HepG2 (cell line): Measurements from ENCODE around the gene IRF7. TPM values are rescaled to one million over a fixed set of nuclear protein-coding genes. Genes with fewer than 3 reads are reported as not detected.
A peak's percentile ranks its signal among the peaks of the same experiment; 100 is the strongest.

ENCODE experiments used
- ATAC-seq: fragments of 200-7000 bp; cut with Tn5 transposase; 3 replicates; pipeline ENCODE4 v1.9.1; 2020; ENCODE audit warnings: mild to moderate bottlenecking, moderate library complexity
- BruUV-seq: library from RNA; stranded (reverse); fragments of 400-500 nt; replicated peaks from 2 replicates; lab custom pipeline; 2021; lab: Mats Ljungman, UMichigan
- CTCF ChIA-PET: fragments of 300-600 bp; formaldehyde crosslinking; extraction: SDS; loops from one replicate; lab custom pipeline; 2021; ENCODE audit warnings: low total read pairs, inconsistent platforms, low intra/inter-chr PET ratio; lab: Yijun Ruan, JAX
- POLR2A ChIA-PET: fragments of 350-600 bp; sonication (Branson Sonifier 250); formaldehyde crosslinking; loops from one replicate; lab custom pipeline; 2020; ENCODE audit warnings: antibody characterized with exemption, inconsistent platforms; lab: Yijun Ruan, JAX
- DNase-seq: peaks from one replicate; pipeline ENCODE4 v3.0.0-alpha.2; 2015; ENCODE audit warnings: low spot score
- FAIRE-seq: peaks from 3 replicates; lab custom pipeline; 2011; peaks lifted over from hg19 to GRCh38; lab: Jason Lieb, UNC
- H2AFZ ChIP-seq: one replicate; pipeline ENCODE4 v1.6.1; 2011; ENCODE audit warnings: low read length, inconsistent platforms
- H3K27ac ChIP-seq: fragments of 300-600 bp; 3 replicates; pipeline ENCODE4 v1.8.0; 2011; ENCODE audit warnings: mixed run types, mild to moderate bottlenecking, mixed read lengths, low read length, inconsistent platforms; ENCODE audit not compliant: insufficient read depth; ENCODE audit errors: extremely low read length
- H3K27me3 ChIP-seq, 2 experiments: fragments of 200-600 bp in 1 of 2; 2 replicates in 1 of 2; 3 replicates in 1 of 2; pipeline versions ENCODE4 v1.6.0 to v1.8.0; 2011; ENCODE audit warnings: low read length in 2 of 2, mild to moderate bottlenecking in 2 of 2, moderate library complexity in 2 of 2, inconsistent platforms in 1 of 2; ENCODE audit not compliant: insufficient read depth in 2 of 2, control insufficient read depth in 1 of 2
- H3K36me3 ChIP-seq, 2 experiments: fragments of 200-600 bp in 1 of 2; replicated peaks in 1 of 2; 2 replicates in 1 of 2; 3 replicates in 1 of 2; pipeline versions ENCODE4 v1.5.1 to v1.8.0; 2011; ENCODE audit warnings: low read length in 2 of 2, inconsistent platforms in 1 of 2; ENCODE audit not compliant: insufficient read depth in 2 of 2, control insufficient read depth in 1 of 2
- H3K4me1 ChIP-seq: 2 replicates; pipeline ENCODE4 v1.5.1; 2012; ENCODE audit warnings: low read length, inconsistent platforms; ENCODE audit not compliant: insufficient read depth
- H3K4me2 ChIP-seq: 2 replicates; pipeline ENCODE4 v1.6.0; 2011; ENCODE audit warnings: low read depth, low read length, inconsistent platforms
- H3K4me3 ChIP-seq, 3 experiments: fragments of 200-600 bp in 1 of 3; sonication (generic), shearing (Covaris generic) in 1 of 3; replicated peaks in 1 of 3; 2 replicates each; pipeline ENCODE4 v1.5.1; 2011 to 2016; ENCODE audit warnings: low read length in 3 of 3, inconsistent platforms in 2 of 3, low read depth in 2 of 3, mild to moderate bottlenecking in 2 of 3, control low read depth in 1 of 3, mixed read lengths in 1 of 3; ENCODE audit not compliant: insufficient read depth in 1 of 3
- H3K79me2 ChIP-seq: one replicate; pipeline ENCODE4 v1.6.1; 2011; ENCODE audit warnings: low read length, inconsistent platforms; ENCODE audit not compliant: insufficient read depth
- H3K9ac ChIP-seq: 2 replicates; pipeline ENCODE4 v1.6.0; 2011; ENCODE audit warnings: mild to moderate bottlenecking, low read depth, low read length, inconsistent platforms; ENCODE audit not compliant: insufficient read depth
- H3K9me3 ChIP-seq: 2 replicates; pipeline ENCODE4 v1.5.1; 2012; ENCODE audit warnings: mild to moderate bottlenecking, low read length
- H4K20me1 ChIP-seq: 2 replicates; pipeline ENCODE4 v1.6.0; 2011; ENCODE audit warnings: inconsistent platforms, mild to moderate bottlenecking, low read length, moderate library complexity; ENCODE audit not compliant: insufficient read depth
- ATF7-NPFF ChIP-seq: sonication (generic); formaldehyde crosslinking; IDR thresholded peaks from 2 replicates; pipeline ENCODE4 v1.8.1; 2023; ENCODE audit warnings: mild to moderate bottlenecking, low read depth, missing genetic modification reagents, moderate library complexity
- CBFB ChIP-seq: sonication (generic); formaldehyde crosslinking; IDR thresholded peaks from 2 replicates; pipeline ENCODE4 v1.4.0; 2020; ENCODE audit warnings: missing genetic modification reagents
- KDM5B ChIP-seq: sonication (generic); formaldehyde crosslinking; IDR thresholded peaks from 2 replicates; pipeline ENCODE4 v1.4.0; 2020; ENCODE audit warnings: missing genetic modification reagents, mild to moderate bottlenecking, borderline replicate concordance
- REPIN1 ChIP-seq: sonication (generic); formaldehyde crosslinking; IDR thresholded peaks from 2 replicates; pipeline ENCODE4 v1.8.0; 2022; ENCODE audit warnings: missing genetic modification reagents, low read depth, mild to moderate bottlenecking, borderline replicate concordance
- SMARCE1 ChIP-seq: fragments of 450-650 bp; IDR thresholded peaks from 2 replicates; pipeline ENCODE4 v1.6.1; 2017; ENCODE audit warnings: borderline replicate concordance
- TCF12 ChIP-seq, 2 experiments: fragments of 450-650 bp in 1 of 2; sonication (generic) in 1 of 2; formaldehyde crosslinking in 1 of 2; IDR thresholded peaks; 2 replicates each; pipeline versions ENCODE4 v1.6.1 to v1.8.0; 2017 to 2022; ENCODE audit warnings: antibody characterized with exemption in 1 of 2, mild to moderate bottlenecking in 1 of 2, missing genetic modification reagents in 1 of 2, moderate library complexity in 1 of 2
- YY1 ChIP-seq: IDR thresholded peaks from 2 replicates; pipeline ENCODE4 v1.6.1; 2011; ENCODE audit warnings: low read length, low read depth, moderate library complexity, mild to moderate bottlenecking; ENCODE audit not compliant: insufficient read depth, insufficient replicate concordance
- ZBTB10 ChIP-seq: sonication (generic); formaldehyde crosslinking; IDR thresholded peaks from 2 replicates; pipeline ENCODE4 v1.4.0; 2020; ENCODE audit warnings: missing genetic modification reagents, borderline replicate concordance
- ZBTB2 ChIP-seq: sonication (generic); formaldehyde crosslinking; IDR thresholded peaks from 2 replicates; pipeline ENCODE4 v1.8.0; 2022; ENCODE audit warnings: low read depth, missing genetic modification reagents
- ZFX ChIP-seq: sonication (generic); formaldehyde crosslinking; IDR thresholded peaks from 2 replicates; pipeline ENCODE4 v1.4.0; 2020; ENCODE audit warnings: mild to moderate bottlenecking, low read depth, missing genetic modification reagents, moderate library complexity
- ZFY ChIP-seq: sonication (generic); formaldehyde crosslinking; IDR thresholded peaks from 2 replicates; pipeline ENCODE4 v1.4.0; 2020; ENCODE audit warnings: missing genetic modification reagents
- ZNF124 ChIP-seq: sonication (generic); formaldehyde crosslinking; IDR thresholded peaks from 2 replicates; pipeline ENCODE4 v1.4.0; 2020; ENCODE audit warnings: missing genetic modification reagents
- ZNF143 ChIP-seq: sonication (generic); formaldehyde crosslinking; IDR thresholded peaks from 2 replicates; pipeline ENCODE4 v1.4.0; 2020; ENCODE audit warnings: missing genetic modification reagents
- ZNF264 ChIP-seq: sonication (generic); formaldehyde crosslinking; IDR thresholded peaks from 2 replicates; pipeline ENCODE4 v1.4.0; 2020; ENCODE audit warnings: missing genetic modification reagents
- ZNF772 ChIP-seq: sonication (generic); formaldehyde crosslinking; IDR thresholded peaks from 2 replicates; pipeline ENCODE4 v1.5.0; 2020; ENCODE audit warnings: mild to moderate bottlenecking, missing genetic modification reagents
- ZNF776 ChIP-seq: sonication (generic); formaldehyde crosslinking; IDR thresholded peaks from 2 replicates; pipeline ENCODE4 v1.4.0; 2020; ENCODE audit warnings: mild to moderate bottlenecking, missing genetic modification reagents
- ZNF891 ChIP-seq: sonication (generic); formaldehyde crosslinking; IDR thresholded peaks from 2 replicates; pipeline ENCODE4 v1.5.0; 2020; ENCODE audit warnings: mild to moderate bottlenecking, missing genetic modification reagents
- WGBS: methylation state at CpG from one replicate; pipeline ENCODE4 v1.1.6; 2017; ENCODE audit warnings: low lambda C conversion rate; 5-methylcytosine and 5-hydroxymethylcytosine counted together
- in situ Hi-C: cut with HindIII; loops from 2 replicates; pipeline ENCODE4 v1.10.0; 2017; ENCODE audit warnings: low pct_unique_long_range_greater_than_20kb; ENCODE audit not compliant: extremely low pct_ligation_motif_present
- intact Hi-C: fragments of 100-400 bp; cut with micrococcal nuclease; formaldehyde crosslinking; loops from one replicate; pipeline ENCODE4 v1.10.0; 2022; ENCODE audit not compliant: unreplicated experiment
- polyA plus RNA-seq, 8 experiments: library from polyadenylated mRNA; depleted of rRNA in 3 of 8; stranded (reverse) in 7 of 8; unstranded in 1 of 8; fragments of >200 nt; fragmentation: Illumina TruSeq in 4 of 8; extraction: Trizol in 4 of 8; gene quantifications; 2 replicates each; pipeline versions ENCODE4 v1.2.1 to v1.2.3, GENCODE V29; 2011 to 2016; ENCODE audit warnings: low read depth in 4 of 8, missing spikeins in 1 of 8, mixed read lengths in 1 of 8; ENCODE audit not compliant: insufficient read depth in 1 of 8
- total RNA-seq, 5 experiments: library from RNA; depleted of rRNA; stranded (reverse); fragments of >200 nt; fragmentation: Illumina TruSeq; extraction: Trizol; gene quantifications; 2 replicates each; pipeline ENCODE4 v1.2.3, GENCODE V29; 2016; ENCODE audit warnings: low read depth in 1 of 5
- TF ChIP-seq, protein P1 (sequence below): sonication (generic); formaldehyde crosslinking; IDR thresholded peaks from 2 replicates; pipeline ENCODE4 v1.8.0; 2023; ENCODE audit warnings: mild to moderate bottlenecking, missing genetic modification reagents

Gene IRF7
- total and polyA plus RNA-seq, 2 of the 13 experiments (the other 11 are each of a cell fraction or from before 2014, with no cell fraction given) = not detected

DNA sequence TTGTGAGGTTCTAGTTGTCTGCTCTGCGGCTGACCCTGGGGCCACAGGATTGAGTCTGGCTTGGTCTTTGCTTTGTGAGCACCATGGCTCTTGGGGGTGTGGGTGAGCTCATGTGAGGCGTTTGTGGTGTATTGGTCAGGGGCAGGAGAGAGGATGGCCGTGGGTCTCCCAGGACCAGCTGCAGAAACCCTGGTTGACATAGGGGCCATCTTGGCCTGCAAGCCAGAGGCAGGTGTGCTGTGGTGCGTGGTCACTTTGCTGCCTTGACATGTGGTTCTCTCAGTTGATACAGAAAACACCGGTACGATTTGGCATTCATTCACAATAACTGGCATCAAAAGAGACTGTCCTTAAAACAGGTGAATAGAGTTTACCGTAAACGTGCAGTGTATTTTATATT, 28.2 kb downstream of the IRF7 start:
- CTCF ChIA-PET = no interaction called here
- H4K20me1 ChIP-seq = peaks cover 27% of the 10 kb centered on the region

More for the DNA sequence above, 28.2 kb downstream of the IRF7 start:
- TF ChIP-seq ZNF772 (CRISPR knock-in tag) (no peak), KDM5B (peak; percentile 62; the same call in 1 of the 2 replicates), ZFY (0 out of 2 replicates have a peak, but pooled peaks have one; percentile 19), SMARCE1 (no peak), ZNF891 (CRISPR knock-in tag) (0 out of 2 replicates have a peak, but pooled peaks have one; percentile 26), ATF7-NPFF (CRISPR knock-in tag) (peak; percentile 14; the same call in 1 of the 2 replicates), REPIN1 (CRISPR knock-in tag) (no peak), ZNF143 (CRISPR knock-in tag) (peak; percentile 3; the same call in 1 of the 2 replicates), ZNF264 (CRISPR knock-in tag) (no peak), CBFB (CRISPR knock-in tag) (0 out of 2 replicates have a peak, but pooled peaks have one; percentile 17), ZNF776 (CRISPR knock-in tag) (0 out of 2 replicates have a peak, but pooled peaks have one; percentile 21), ZNF124 (CRISPR knock-in tag) (no peak), ZFX (0 out of 2 replicates have a peak, but pooled peaks have one; percentile 7), ZBTB10 (CRISPR knock-in tag) (no peak), ZBTB2 (CRISPR knock-in tag) (0 out of 2 replicates have a peak, but pooled peaks have one; percentile 21), TCF12 (IDR thresholded peaks at IDR 0.05) (no peak), TCF12 (CRISPR knock-in tag; IDR thresholded peaks at IDR 0.05) (0 out of 2 replicates have a peak, but pooled peaks have one; percentile 15), YY1 (peak; percentile 29)
- TF ChIP-seq, protein P1, sequence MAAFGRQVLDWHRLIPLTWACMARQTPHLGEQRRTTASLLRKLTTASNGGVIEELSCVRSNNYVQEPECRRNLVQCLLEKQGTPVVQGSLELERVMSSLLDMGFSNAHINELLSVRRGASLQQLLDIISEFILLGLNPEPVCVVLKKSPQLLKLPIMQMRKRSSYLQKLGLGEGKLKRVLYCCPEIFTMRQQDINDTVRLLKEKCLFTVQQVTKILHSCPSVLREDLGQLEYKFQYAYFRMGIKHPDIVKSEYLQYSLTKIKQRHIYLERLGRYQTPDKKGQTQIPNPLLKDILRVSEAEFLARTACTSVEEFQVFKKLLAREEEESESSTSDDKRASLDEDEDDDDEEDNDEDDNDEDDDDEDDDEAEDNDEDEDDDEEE = 0 out of 2 replicates have a peak, but pooled peaks have one; percentile 34
- H3K36me3 ChIP-seq = peaks cover 23 to 61% of the 10 kb centered on the region in 2 experiments
- no peak for FAIRE-seq
- H3K4me2 ChIP-seq = peak overlapping the region; percentile 60
- no TSS peak for BruUV-seq
- H3K27ac ChIP-seq = peak overlapping the region; percentile 70
- H3K27me3 ChIP-seq = no peaks in the 10 kb centered on the region
- POLR2A ChIA-PET = interaction anchor here (0.7 to 1.8 kb wide), 16 partner anchors 9 to 232 kb away, joined by 3 to 33 read pairs (median 4); partner anchors contain the start of genes DEAF1, PHRF1 and TMEM80
- intact Hi-C loops = no loop called here
- H2AFZ ChIP-seq = no peak overlapping the region
- ATAC-seq = peak; percentile 56
- peaks cover 39% of the 10 kb centered on the region for H3K79me2 ChIP-seq
- H3K4me1 ChIP-seq = peaks cover 54% of the 10 kb centered on the region
- no peak overlapping the region for H3K9ac ChIP-seq
- DNase-seq = no peak
- peak overlapping the region in 1 of 3 experiments; percentile 15; a peak in 1 of 6 replicates for H3K4me3 ChIP-seq
- in situ Hi-C loops = no loop called here
- WGBS = 31% methylated on average over 7 of the region's 8 CpGs
- no peaks in the 10 kb centered on the region for H3K9me3 ChIP-seq
